GM12801 (cell line): Measurements from ENCODE around the gene DCLK1.

Source experiments
- TF ChIP-seq, protein P1 (sequence below): IDR thresholded peaks from one replicate; pipeline ENCODE4 v1.5.1; 2011; ENCODE audit warnings: control low read depth; ENCODE audit not compliant: insufficient read length; ENCODE audit errors: extremely low read depth

The DCLK1 gene

DNA sequence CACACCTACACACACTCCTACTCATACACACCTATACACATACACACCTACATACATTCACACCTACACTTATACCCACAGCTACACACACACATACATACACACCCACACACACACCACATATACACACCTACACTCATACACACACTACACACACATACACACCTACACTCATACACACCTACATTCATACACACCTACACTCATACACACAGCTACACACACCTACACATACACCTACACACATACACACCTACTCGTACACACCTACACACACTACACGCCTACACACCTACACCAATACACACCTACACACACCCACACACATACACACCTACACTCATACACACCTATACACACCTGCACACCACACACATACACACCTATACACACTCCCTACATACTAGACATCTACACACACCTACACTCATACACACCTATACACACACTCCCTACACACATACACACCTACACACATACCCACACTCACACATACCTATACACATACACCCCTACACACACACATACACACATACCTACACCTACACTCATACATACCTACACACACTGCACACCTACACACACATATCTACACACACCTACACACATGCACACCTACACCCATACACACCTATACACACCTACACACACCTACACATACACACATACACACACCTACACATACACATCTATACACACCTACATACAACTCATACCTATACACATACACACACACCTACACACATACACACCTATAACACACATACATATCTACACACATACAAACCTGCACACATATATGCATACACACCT is 369.5 kb downstream of the DCLK1 start:
- TF ChIP-seq, protein P1, sequence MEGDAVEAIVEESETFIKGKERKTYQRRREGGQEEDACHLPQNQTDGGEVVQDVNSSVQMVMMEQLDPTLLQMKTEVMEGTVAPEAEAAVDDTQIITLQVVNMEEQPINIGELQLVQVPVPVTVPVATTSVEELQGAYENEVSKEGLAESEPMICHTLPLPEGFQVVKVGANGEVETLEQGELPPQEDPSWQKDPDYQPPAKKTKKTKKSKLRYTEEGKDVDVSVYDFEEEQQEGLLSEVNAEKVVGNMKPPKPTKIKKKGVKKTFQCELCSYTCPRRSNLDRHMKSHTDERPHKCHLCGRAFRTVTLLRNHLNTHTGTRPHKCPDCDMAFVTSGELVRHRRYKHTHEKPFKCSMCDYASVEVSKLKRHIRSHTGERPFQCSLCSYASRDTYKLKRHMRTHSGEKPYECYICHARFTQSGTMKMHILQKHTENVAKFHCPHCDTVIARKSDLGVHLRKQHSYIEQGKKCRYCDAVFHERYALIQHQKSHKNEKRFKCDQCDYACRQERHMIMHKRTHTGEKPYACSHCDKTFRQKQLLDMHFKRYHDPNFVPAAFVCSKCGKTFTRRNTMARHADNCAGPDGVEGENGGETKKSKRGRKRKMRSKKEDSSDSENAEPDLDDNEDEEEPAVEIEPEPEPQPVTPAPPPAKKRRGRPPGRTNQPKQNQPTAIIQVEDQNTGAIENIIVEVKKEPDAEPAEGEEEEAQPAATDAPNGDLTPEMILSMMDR = no peak

DNA sequence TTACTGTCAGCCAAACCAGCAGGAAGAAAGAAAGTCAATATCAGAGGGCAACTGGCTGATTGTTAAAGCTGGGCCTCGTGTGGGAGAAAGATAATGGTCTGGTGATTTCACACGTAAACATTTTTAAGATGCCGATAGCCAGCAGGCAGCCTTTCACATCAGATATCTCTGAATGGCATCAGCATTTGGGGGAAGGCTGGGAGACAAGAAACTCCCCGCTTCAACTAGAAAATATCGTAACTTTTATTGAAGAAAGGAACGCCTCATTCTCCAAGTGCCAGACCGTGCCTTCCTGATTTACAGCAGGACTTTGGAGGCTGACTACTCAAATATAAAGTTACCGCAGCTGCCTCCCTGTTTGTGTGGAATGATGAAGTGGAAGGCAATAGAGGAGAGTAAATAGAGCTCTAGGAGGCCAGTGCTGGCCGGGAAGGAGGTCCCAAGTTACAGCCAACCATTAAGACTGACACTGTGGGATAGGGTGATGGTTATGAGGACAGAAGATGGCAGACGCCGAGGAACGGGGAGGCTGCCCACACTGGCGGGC is 370.4 kb downstream of the DCLK1 start:
- TF ChIP-seq, protein P1 = no peak

DNA sequence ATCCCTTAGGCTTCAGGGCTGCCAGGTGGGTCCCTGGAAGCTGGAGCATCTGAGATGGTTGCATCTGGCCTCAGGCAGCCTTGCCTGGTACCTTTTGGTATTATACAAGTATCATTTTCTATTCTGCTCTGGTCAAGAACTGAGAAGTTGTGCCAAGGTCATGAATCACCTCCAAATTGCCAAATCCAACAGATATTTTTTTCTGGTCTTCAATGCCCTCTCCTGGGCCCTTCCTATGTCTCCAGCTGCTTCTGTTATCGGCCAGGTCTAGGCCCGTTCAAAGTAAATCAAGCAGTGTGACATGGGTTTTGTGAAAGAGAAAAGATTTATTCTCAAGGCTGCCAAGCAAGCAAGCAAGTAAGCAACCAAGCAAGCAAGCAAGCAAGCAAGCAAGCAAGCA is 383.6 kb downstream of the DCLK1 start:
- TF ChIP-seq, protein P1 = no peak

DNA sequence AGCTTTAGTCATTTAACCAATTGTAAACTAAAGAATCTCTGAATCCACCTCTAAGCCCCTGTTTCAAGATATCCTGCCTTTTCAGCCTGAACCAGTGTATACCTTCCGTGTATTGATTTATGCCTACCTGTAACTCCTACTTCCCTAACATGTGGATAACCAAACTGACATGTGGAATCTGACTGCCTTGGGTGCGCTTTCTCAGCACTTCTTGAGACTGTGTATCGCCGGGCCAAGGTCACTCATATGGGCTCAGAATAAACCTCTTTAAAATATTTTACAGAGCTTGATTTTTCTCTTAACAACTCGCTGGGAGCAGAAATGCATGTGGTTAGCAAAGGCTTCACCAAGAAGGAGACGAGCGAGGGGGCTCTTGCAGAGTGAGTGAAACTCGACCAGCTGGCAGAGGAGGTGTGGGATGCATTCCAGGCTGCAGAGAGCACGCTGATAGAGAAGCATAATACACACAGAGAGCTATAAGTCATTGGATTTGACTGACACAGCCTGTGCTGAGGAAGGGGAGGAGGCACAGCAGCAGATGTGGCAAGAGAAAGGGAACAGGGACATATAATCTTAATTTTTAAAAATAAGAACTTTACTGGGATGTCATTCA is 386.5 kb downstream of the DCLK1 start:
- TF ChIP-seq, protein P1 = no peak

DNA sequence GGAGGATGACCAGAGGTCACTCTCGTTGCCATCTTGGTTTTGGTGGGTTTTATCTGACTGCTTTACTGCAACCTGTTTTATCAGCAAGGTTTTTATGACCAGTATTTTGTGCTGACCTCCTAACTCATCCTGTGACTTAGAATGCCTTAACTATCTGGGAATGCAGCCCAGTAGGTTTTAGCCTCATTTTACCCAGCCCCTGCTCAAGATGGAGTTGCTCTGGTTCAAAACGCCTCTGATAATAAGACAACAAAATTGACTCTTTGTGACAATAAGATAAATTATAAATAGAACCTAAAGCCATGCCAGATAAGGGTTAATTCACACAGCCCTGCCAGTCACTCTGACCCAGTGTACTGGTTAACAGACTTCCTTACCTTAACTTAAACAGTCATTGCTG is 387.0 kb downstream of the DCLK1 start:
- TF ChIP-seq, protein P1 = no peak

DNA sequence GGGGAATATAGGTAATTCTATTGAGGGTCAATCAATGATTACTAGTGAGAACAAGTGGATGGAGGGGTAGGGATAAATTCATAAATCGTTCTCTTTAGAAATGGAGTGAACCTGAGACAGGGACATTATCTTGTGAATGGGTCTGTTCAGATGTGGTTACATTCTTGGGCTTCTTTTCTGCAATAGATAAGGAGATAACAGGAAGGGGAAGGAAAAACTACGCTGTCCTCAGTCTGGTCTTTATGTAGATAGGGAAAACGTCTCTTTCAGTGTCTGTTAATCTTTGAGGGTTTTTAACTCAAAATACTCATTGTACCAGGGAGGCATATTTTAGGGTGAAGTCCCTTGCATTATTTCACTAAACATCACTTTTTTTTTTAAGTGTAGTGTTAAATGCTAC is 388.0 kb downstream of the DCLK1 start:
- TF ChIP-seq, protein P1 = no peak

DNA sequence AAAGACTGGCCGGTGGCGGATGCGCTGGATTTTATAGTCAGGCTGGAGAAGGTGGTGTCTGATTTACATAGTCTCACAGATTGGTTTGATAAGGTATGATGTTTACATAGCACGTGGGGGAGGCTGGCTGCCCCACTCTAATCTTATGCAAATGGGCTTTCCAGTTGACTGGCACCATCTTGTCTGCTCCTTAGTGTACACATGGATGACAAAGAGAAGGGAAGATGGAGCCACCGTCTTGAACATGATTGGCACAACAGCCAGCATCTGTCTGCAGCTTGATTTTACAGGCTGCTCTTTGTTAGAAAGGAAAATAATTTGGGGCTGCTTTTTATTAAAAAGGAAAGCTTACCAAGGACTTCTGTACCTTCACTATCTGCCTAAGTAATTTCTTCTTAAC is 389.5 kb downstream of the DCLK1 start:
- TF ChIP-seq, protein P1 = no peak
